Hematopoietic multipotent progenitor cell treated with erythropoietin and hydrocortisone succinate and interleukin-3 and kit ligand, for 4 days (in vitro differentiated cells): ENCODE results near the gene FAM89A.
A peak's percentile ranks its signal among the peaks of the same experiment; 100 is the strongest.
"Not testable (repeated sequence)": the region's sequence is repeated elsewhere in the genome, so short reads cannot be mapped to it uniquely, and the experiment has no call there.

ENCODE experiments used
- DNase-seq: peaks from one replicate; pipeline ENCODE4 v3.0.0-alpha.2; 2015

FAM89A gene

GRCh38 chr1:231055271-231055670, 15.2 kb upstream of the FAM89A start:
- no peak for DNase-seq

GRCh38 chr1:231053493-231054162, 13.6 kb upstream of the FAM89A start:
- peak; percentile 96 for DNase-seq

GRCh38 chr1:231052777-231053176, 12.7 kb upstream of the FAM89A start:
- DNase-seq: no peak

GRCh38 chr1:231050932-231051331, 10.9 kb upstream of the FAM89A start:
- DNase-seq: not testable (repeated sequence)

GRCh38 chr1:231050395-231050794, 10.3 kb upstream of the FAM89A start:
- no peak for DNase-seq

DNA sequence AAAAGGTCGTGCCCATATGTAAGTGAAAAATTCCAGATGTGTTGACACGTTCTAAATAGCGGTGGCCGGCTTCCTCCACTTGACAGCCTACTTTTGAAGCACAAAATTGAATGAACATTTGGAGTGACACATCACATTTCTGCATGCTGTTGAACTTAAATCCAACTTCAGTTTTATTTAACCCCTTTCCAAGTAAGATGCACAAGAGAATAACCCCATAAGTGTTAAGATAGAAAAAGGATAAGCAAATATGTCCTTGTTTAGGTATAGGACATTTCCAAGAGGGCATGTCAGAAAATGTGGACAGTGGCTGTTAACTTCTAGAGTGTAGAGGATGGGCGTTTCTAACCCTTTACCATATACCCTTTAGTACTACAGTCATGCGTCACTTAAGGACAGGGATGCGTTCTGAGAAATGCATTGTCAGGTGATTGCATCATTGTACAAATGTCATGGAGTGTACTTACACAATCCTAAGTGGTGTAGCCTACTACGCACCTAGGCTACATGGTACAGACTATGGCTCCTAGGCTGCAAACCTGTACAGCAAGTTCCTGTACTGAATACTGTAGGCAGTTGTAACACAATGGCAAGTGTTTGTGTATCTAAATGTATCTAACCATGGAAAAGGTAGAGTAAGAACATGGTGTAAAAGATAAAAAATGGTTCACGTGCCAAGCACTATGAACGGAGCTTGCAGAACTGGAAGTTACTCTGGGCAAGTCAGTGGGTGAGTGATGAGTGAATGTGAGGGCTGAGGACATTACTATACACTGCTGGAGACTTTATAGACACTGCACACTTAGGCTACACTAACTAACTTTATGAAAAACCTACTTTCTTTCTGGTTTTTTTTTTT, 9.3 kb upstream of the FAM89A start:
- no peak for DNase-seq

DNA sequence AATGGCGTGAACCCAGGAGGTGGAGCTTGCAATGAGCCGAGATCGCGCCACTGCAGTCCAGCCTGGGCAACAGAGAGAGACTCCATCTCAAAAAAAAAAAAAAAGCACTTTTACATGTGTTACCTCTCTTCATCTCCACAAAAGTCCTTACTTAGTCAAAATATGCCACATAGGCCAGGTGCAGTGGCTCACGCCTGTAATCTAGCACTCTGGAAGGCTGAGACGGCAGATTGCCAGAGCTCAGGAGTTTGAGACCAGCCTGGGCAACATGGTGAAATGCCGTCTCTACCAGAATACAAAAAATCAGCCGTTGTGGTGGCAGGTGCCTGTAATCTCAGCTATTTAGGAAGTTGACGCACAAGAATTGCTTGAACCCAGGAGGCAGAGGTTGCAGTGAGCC, 8.4 kb upstream of the FAM89A start:
- not testable (repeated sequence) for DNase-seq

GRCh38 chr1:231047529-231047928, 7.5 kb upstream of the FAM89A start:
- not testable (repeated sequence) for DNase-seq

DNA sequence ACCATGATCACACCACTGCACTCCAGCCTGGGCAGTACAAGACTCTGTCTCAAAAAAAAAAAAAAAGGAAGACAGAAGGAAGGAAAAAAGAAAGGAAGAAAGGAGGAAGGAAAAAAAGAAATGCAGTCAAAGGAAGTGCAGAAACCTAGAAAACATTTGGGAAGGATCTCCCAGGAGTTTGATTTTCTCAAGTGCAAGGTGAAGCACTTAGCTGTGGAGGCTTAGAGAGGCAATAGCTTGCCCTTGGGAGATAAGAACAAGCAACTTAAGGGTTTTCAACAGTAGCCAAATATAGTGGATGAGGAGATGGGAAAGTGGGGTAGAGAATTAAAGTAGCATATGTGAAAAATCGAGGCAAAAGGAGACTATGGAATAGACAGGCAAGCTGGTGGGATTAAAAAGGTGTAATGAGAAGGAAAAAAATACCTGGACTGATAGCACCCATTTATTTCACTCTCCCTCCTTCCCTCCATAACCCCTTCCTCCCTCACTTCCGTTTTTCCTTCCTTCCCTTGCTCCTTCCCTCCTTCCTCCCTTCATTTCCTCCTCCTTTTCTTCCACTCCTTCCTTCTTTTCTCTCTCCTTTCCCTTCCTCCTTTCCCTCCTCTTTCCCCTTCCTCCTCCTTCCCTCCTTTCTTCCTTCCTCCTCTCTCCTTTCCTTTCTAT, 6.8 kb upstream of the FAM89A start:
- DNase-seq: peak; percentile 53

- not testable (repeated sequence) for DNase-seq
Measured at GRCh38 chr1:231045921-231046729, 6.1 kb upstream of the FAM89A start.

DNA sequence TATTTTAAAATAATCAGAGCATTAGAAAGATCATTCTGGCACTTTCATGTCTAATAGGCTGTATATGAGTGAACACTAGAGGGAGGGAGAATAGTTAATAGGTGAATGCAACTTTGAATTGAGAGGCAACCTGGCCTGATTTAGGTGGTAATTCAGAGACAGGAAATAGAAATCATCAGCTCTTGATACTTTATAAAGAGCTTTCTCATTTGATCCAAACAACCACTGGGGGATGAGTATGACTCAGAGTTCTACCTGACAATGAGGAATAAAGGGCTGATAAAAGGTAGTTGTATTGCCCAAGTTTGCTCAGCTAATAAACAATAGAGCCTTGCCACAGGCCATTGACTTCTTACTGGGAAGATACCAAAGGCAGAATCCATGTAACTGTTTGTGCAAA, 5.2 kb upstream of the FAM89A start:
- no peak for DNase-seq

- no peak for DNase-seq
Measured at GRCh38 chr1:231044588-231044987, 4.5 kb upstream of the FAM89A start.

DNA sequence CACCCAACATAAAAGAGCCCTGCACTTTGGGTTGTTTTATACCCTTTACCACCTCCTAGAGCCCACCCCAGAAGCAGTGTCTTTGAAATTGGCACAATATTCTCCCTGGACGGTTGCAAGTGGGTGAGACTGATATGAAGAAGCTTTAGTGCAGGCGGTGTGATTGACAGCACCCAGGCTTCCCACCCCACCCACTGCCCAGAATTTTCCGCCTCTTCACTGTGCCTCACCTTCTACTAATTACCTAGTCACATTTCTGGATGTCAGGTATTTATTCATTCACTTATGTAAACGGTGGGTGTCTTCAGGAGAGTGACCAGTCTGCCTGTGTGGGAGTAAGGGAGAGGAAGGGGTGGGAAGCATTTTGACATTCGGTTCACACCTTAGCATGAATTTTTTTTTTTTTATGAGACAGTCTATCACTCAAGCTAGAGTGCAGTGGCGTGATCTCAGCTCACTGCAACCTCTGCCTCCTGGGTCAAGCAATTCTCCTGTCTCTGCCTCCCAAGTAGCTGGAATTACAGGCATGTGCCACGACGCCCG, 1.7 kb upstream of the FAM89A start:
- peak; percentile 71 for DNase-seq

DNA sequence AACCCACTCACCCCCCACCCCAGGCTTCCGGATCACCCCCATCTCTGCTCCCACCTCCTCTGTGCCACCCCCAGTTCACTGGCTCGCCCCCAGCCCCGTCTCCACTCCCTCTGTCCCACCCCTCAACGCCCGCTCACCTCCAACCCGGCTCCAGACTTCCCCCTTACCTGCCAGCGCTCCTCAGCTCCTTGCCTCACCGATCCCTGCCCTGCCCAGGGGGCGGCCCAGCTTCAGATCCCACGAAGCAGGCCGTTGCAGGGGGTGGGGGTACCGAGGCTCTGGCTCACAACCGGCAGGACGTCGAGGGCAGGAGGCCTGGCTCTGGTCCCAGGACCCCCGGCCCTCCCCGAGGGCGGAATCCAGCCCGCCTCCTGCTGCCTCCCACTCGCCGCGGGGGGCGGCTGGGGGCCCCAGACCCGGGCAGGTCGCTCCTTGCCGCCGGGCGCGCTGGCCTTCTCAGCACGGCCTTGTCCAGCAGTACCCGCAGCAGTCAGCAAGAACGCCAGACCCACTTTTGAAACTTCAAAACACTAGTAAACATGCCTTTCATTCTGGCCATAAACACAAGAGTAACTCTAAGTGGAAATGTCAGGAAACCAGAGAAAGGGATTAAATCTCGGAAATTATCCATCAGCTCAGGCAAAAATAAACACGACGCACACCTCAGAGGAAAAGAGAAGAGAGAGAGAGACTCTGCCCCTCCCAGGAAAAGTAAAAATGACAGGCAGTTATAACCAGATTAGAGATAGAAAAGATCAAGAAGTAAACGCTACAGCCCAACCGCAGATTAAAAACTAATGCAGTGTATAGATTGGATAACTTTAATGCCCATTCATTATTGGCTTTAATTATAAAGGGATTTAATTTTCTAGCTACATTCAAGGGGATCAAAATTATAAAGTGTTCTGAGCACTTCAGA, 1.0 kb upstream of the FAM89A start:
- DNase-seq: peak; percentile 49

DNA sequence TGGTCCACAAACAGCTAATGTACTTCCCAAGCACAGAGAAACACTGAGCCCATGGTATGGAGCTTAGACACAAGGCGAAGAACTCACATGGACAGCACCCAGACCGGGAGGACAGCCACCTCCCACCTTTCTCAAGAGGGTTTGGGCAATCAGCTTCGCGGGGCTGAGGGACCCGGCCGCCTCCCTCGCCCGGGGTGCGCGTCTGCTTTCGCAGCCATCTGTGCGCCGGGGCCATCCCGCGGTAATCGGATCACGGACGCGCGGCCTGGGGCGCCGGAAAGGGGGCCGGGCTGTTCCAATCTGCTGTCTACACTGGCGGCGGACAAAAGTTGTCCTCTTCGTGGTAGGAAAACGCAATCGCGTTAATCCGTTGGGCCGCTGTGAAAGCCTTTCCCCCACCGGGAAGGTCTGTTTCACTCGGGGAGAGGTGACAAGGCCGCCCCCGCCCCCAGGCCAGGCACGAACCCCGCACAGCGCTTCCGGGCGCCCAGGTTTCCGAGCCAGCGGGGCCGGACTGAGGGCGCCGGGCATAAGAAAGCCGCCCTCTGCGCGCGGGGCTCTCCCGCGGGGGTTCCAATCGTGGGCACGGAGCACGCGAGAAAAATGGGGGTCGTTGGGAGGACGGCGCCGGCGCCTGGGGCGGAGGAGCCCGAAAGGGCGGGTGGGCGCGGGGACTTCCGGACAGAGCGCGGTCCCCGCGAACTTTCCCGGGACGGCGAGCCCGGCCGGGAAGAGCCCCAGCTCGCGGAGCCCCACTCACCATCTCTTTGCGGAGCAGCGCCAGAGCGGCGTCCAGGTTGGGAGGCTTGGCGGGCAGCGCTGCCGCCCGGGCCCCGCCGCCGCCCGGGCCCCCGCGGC, 664 bp downstream of the FAM89A start:
- DNase-seq: peak; percentile 55

- no peak for DNase-seq
Measured at GRCh38 chr1:231037585-231038517, 2.2 kb downstream of the FAM89A start.

- DNase-seq: peak; percentile 78
Measured at GRCh38 chr1:231036416-231036815, 3.6 kb downstream of the FAM89A start.

- DNase-seq: no peak
Measured at GRCh38 chr1:231035799-231036198, 4.3 kb downstream of the FAM89A start.

- no peak for DNase-seq
Measured at GRCh38 chr1:231032963-231033362, 7.1 kb downstream of the FAM89A start.
